OCI-LY1 (cell line): ENCODE results near the gene FGFR2.

ENCODE experiments used
- H2AFZ ChIP-seq: fragments of 200-600 bp; sonication (generic), shearing (Covaris generic); 2 replicates; pipeline ENCODE4 v1.6.0; 2014; ENCODE audit warnings: antibody characterized with exemption, mild to moderate bottlenecking, low read length
- H3F3A ChIP-seq: fragments of 200-600 bp; sonication (generic), shearing (Covaris generic); 2 replicates; pipeline ENCODE4 v1.6.0; 2014; ENCODE audit warnings: mild to moderate bottlenecking, antibody characterized with exemption, low read length, moderate library complexity; ENCODE audit not compliant: insufficient read depth
- H3K27ac ChIP-seq: fragments of 200-600 bp; sonication (generic); 2 replicates; pipeline ENCODE4 v1.5.1; 2014; ENCODE audit warnings: low read length, mixed run types, mild to moderate bottlenecking, low read depth; ENCODE audit not compliant: poor library complexity, severe bottlenecking
- H3K27me3 ChIP-seq: fragments of 200-600 bp; sonication (generic); 2 replicates; pipeline ENCODE4 v1.6.0; 2014; ENCODE audit warnings: antibody characterized with exemption, mild to moderate bottlenecking, low read length, moderate library complexity; ENCODE audit not compliant: insufficient read depth
- H3K36me3 ChIP-seq: fragments of 200-600 bp; sonication (generic); 2 replicates; pipeline ENCODE4 v1.6.1; 2014; ENCODE audit warnings: mild to moderate bottlenecking, antibody characterized with exemption, low read length, moderate library complexity, mixed read lengths; ENCODE audit not compliant: insufficient read depth
- H3K4me1 ChIP-seq: fragments of 200-600 bp; sonication (generic); 2 replicates; pipeline ENCODE4 v1.5.1; 2014; ENCODE audit warnings: mild to moderate bottlenecking, low read length, moderate library complexity; ENCODE audit not compliant: insufficient read depth, severe bottlenecking
- H3K4me2 ChIP-seq: fragments of 200-600 bp; sonication (generic), shearing (Covaris generic); 2 replicates; pipeline ENCODE4 v1.6.1; 2014; ENCODE audit warnings: low read length
- H3K4me3 ChIP-seq: fragments of 200-600 bp; sonication (generic); 2 replicates; pipeline ENCODE4 v1.5.1; 2014; ENCODE audit warnings: low read length, low read depth, mild to moderate bottlenecking, mixed read lengths; ENCODE audit not compliant: poor library complexity, severe bottlenecking
- H3K79me2 ChIP-seq: fragments of 200-600 bp; shearing (Covaris generic); 2 replicates; pipeline ENCODE4 v1.6.1; 2016; ENCODE audit warnings: mixed run types, low read length, mixed read lengths; ENCODE audit not compliant: insufficient read depth
- H3K9ac ChIP-seq: fragments of 200-600 bp; sonication (generic), shearing (Covaris generic); 2 replicates; pipeline ENCODE4 v1.6.1; 2014; ENCODE audit warnings: mild to moderate bottlenecking, low read length, mixed read lengths
- H3K9me2 ChIP-seq: fragments of 200-600 bp; sonication (generic), shearing (Covaris generic); 2 replicates; pipeline ENCODE4 v1.6.1; 2014; ENCODE audit warnings: low read depth, mild to moderate bottlenecking, low read length, mixed read lengths
- H3K9me3 ChIP-seq: fragments of 200-600 bp; shearing (Covaris generic); 2 replicates; pipeline ENCODE4 v1.6.1; 2014; ENCODE audit warnings: low read length, mixed read lengths
- H4K20me1 ChIP-seq: fragments of 200-600 bp; sonication (generic), shearing (Covaris generic); 2 replicates; pipeline ENCODE4 v1.6.0; 2016; ENCODE audit warnings: mild to moderate bottlenecking, low read length; ENCODE audit not compliant: insufficient read depth
- EZH2 ChIP-seq: fragments of 200-600 bp; sonication (generic), shearing (Covaris generic); IDR thresholded peaks from 2 replicates; pipeline ENCODE4 v1.8.0; 2017; ENCODE audit warnings: borderline replicate concordance, mixed run types, mild to moderate bottlenecking, antibody characterized with exemption, low read length, moderate library complexity, mixed read lengths
- TF ChIP-seq, protein P1 (sequence below): fragments of 200-600 bp; sonication (generic), shearing (Covaris generic); IDR thresholded peaks from 2 replicates; pipeline ENCODE4 v1.5.1; 2017; ENCODE audit warnings: mild to moderate bottlenecking, antibody characterized with exemption, low read length, moderate library complexity, mixed read lengths

Gene FGFR2

DNA sequence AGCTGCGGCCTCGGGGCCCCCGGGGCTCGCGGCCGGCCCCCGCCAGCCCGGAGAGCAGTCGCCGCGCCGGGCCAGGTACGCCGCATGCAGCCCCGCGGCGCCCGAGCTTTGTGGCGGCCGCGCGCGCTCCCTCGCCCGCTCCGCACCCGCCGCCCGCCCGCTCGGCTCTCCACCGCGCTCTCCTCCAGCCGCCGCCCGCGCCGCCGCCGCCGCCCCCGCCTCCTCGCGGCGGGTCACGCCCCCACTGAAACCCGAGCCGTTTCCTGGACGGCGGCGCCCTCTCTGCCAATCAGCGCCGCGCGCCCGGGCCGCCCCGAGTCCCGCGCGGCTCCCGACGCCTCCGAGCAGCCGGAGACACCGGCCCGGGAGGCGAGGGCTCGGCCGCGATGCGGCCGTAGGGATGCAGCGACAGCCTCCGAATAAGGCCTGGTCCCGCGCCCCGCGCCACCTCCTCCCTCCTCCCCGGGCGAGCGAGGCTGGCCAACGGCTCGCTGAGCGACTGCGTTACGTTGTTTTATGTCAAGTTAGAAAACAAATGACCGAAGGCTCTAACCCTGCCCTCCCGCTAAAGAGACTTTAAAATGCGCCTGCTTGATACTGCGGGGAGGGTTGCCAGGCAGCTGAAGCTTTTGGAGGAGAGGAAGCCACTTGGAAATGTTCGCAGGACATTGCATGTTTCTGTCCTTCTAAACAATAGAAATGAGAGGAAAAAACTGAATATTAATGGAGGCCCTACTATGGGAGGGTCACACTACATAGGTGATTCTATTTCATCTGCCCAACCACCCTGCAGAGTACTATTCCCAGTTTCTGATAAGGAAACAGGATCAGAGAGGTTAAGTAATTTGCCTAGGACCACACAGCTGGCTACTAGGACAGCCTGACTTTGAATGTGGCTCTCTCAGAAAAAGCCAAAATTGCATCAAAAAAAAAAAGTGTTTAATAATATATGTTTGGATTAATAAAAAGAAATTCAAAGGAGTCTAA is at the start of gene FGFR2:
Gene FGFR2, minus strand, starts transcription at position 182 of the 987 bp plus-strand sequence. CDS start 4,627 bp downstream, outside the sequence.
- no peak within 1 kb of the TSS for H3K4me2 ChIP-seq
- no peaks in the 10 kb centered on the region for H3F3A ChIP-seq
- no peak within 1 kb of the TSS for H2AFZ ChIP-seq
- no peaks in the 10 kb centered on the region for H4K20me1 ChIP-seq
- H3K9me3 ChIP-seq = no peaks in the 10 kb centered on the region
- TF ChIP-seq, protein P1, sequence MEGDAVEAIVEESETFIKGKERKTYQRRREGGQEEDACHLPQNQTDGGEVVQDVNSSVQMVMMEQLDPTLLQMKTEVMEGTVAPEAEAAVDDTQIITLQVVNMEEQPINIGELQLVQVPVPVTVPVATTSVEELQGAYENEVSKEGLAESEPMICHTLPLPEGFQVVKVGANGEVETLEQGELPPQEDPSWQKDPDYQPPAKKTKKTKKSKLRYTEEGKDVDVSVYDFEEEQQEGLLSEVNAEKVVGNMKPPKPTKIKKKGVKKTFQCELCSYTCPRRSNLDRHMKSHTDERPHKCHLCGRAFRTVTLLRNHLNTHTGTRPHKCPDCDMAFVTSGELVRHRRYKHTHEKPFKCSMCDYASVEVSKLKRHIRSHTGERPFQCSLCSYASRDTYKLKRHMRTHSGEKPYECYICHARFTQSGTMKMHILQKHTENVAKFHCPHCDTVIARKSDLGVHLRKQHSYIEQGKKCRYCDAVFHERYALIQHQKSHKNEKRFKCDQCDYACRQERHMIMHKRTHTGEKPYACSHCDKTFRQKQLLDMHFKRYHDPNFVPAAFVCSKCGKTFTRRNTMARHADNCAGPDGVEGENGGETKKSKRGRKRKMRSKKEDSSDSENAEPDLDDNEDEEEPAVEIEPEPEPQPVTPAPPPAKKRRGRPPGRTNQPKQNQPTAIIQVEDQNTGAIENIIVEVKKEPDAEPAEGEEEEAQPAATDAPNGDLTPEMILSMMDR = no peak
- no peak for TF ChIP-seq EZH2
- H3K9me2 ChIP-seq = no peaks in the 10 kb centered on the region
- no peaks in the 10 kb centered on the region for H3K79me2 ChIP-seq
- no peak within 1 kb of the TSS for H3K4me3 ChIP-seq
- H3K27me3 ChIP-seq = peaks cover 3% of the 10 kb centered on the region; the same call in 1 of the 2 replicates
- H3K4me1 ChIP-seq = no peaks in the 10 kb centered on the region
- H3K36me3 ChIP-seq = no peaks in the 10 kb centered on the region
- no peak within 1 kb of the TSS for H3K27ac ChIP-seq
- no peak within 1 kb of the TSS for H3K9ac ChIP-seq

- H2AFZ ChIP-seq = no peak overlapping the region
- H3K9me3 ChIP-seq = no peaks in the 10 kb centered on the region
- no peaks in the 10 kb centered on the region for H3K9me2 ChIP-seq
- H3K36me3 ChIP-seq = no peaks in the 10 kb centered on the region
- no peaks in the 10 kb centered on the region for H3K4me1 ChIP-seq
- no peaks in the 10 kb centered on the region for H3K27me3 ChIP-seq
- H3K27ac ChIP-seq = no peak overlapping the region
- H3F3A ChIP-seq = no peaks in the 10 kb centered on the region
- H3K9ac ChIP-seq = no peak overlapping the region
- H4K20me1 ChIP-seq = no peaks in the 10 kb centered on the region
- H3K4me2 ChIP-seq = no peak overlapping the region
- TF ChIP-seq, protein P1 = no peak
- no peak for TF ChIP-seq EZH2
- H3K79me2 ChIP-seq = no peaks in the 10 kb centered on the region
- no peak overlapping the region for H3K4me3 ChIP-seq
Measured at GRCh38 chr10:121647401-121647800, 49.2 kb upstream of the FGFR2 start.

DNA sequence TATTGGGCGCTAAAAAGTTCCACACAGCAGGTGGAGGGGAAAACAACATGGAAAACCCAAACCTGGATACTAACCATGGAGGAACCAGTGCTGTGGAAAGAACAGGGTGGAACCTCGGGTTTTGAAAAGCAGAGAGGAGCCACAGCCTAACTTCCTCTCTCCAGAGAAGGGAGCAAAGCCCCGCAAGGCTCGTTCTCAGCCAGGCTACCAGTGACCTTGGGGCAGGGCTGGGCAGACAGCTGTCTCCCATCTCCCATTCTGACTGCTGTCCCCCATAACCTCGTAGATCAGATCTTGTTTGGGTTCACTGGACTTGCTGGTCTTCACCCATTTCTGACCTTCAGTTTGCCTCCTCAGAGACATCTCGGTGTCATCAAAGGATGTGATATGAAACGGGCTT is 47.5 kb upstream of the FGFR2 start:
- TF ChIP-seq, protein P1 = no peak
- no peak for TF ChIP-seq EZH2
- Histone ChIP-seq H3K4me3 (no peak overlapping the region), H3K79me2 (no peaks in the 10 kb centered on the region), H3K9ac (no peak overlapping the region), H3K4me1 (no peaks in the 10 kb centered on the region), H3K9me3 (no peaks in the 10 kb centered on the region), H2AFZ (no peak overlapping the region), H3K9me2 (no peaks in the 10 kb centered on the region), H3K36me3 (no peaks in the 10 kb centered on the region), H3K4me2 (no peak overlapping the region), H3K27me3 (no peaks in the 10 kb centered on the region), H3K27ac (no peak overlapping the region), H3F3A (no peaks in the 10 kb centered on the region), H4K20me1 (no peaks in the 10 kb centered on the region)
